Stimulated activated naive CD8-positive, alpha-beta T cell treated with anti-CD3 and anti-CD28 coated beads, Interleukin-15, Interleukin-2, amounts not matched to agents 100 U/mL and 50 U/mL, for 24 hours (primary cell): ENCODE data around the gene MRPL50.
"Not testable (repeated sequence)": the region's sequence is repeated elsewhere in the genome, so short reads cannot be mapped to it uniquely, and the experiment has no call there.

Source experiments
- ATAC-seq: fragments of 150-1000 bp; cut with Tn5 transposase; one replicate; pipeline ENCODE4 v1.10.0; 2021
- DNase-seq: peaks from one replicate; pipeline ENCODE4 v3.0.0; 2021

MRPL50 gene

DNA sequence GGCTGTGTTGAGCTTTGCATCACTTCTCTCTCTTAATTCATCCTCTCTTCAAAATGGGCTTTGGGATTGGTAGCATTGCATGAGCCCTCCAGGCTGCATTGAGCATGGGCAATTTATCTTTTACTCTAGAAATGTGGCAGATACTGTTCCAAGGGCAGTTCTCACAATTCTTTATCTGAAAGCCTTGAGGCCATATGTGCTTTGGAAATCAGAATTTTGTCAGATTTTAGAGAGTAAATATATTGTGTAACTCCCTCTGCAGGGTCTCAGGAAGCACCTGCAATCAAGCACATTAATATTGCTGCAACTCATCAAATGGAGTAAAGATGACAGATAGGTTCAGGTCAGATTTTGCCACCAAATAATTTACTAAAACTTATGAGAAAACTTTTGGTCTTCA is 19.6 kb upstream of the MRPL50 start:
- no peak for DNase-seq
- ATAC-seq = no peak

DNA sequence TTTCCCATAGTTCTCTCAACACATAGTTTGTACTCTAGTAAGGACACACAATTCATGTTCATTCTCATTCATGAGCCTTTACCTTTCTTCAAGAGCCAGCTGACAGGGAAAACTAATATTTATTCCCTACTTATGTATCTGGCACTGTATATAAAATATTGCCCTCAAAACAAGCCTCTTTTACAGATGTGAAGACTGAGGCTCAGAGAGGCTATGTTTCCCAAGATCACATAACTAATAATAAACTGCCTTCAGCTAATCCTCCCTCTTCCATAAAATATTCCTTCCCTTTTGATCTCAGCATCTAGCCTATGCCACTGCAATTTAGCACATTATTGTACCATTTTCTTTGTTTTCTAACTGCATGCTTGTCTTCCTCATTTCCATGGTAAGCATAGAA is 19.0 kb upstream of the MRPL50 start:
- no peak for ATAC-seq
- DNase-seq = no peak

- DNase-seq = no peak
- ATAC-seq = no peak
These were observed 17.2 kb upstream of the MRPL50 start for GRCh38 chr9:101415578-101415977.

GRCh38 chr9:101414839-101415238 is 16.4 kb upstream of the MRPL50 start:
- ATAC-seq (no peak), DNase-seq (no peak)

GRCh38 chr9:101409079-101409477 is 10.7 kb upstream of the MRPL50 start:
- ATAC-seq (no peak), DNase-seq (no peak)

- ATAC-seq = no peak
These were observed 10.1 kb upstream of the MRPL50 start for GRCh38 chr9:101408374-101409078.

DNA sequence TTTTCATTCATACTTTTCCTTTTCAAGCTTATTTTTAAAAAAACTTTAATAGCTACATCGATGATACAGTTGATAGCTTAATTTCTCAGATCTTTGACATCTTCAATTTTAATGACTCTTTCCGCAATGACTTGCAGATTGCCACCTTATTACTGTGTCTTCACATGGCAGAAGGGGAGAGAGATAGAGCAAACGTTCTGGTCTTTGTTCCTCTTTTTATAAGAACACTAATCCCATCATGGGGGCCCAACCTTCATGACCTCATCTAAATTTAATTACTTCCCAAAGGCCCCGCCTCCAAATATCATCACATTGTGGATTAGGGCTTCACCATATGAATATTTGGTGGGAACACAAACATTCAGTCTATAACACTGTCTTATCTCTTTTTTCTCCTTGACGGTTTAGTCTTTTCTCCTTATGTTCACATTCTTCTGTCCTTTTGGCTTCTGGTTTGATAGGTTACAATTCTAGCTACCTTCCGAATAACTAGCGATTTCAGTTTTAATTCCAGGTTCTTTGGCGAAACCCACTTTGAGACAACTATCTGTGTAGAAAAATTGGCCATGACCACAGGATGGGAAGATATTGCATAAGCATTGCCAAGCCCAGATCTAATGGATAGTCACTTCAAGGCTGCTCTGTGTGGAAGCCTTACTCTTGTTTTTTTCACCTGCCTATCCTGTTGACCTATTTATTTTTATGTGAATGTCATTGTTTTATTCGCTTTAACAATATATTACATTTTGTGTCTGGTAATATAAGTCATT is 5.3 kb upstream of the MRPL50 start:
- DNase-seq = no peak
- no peak for ATAC-seq

More at GRCh38 chr9:101408374-101409078, 10.1 kb upstream of the MRPL50 start:
- DNase-seq = no peak

GRCh38 chr9:101400120-101400519 is 1.7 kb upstream of the MRPL50 start:
- DNase-seq = no peak
- ATAC-seq = no peak

DNA sequence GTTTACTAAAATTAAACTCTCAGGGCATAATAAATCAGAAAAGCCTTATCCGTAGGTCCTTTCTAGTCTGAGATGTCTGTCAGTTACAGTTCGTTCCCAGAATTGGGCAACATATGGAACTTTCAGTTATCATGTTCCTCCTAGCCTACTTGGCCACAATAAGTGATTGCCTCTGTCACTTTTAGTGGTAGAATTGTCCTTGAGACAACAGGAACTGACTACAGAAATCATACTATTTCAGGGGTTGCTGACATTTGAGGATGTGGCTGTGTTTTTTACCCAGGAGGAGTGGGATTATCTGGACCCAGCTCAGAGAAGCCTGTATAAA is 1.2 kb upstream of the MRPL50 start:
- DNase-seq = no peak

DNA sequence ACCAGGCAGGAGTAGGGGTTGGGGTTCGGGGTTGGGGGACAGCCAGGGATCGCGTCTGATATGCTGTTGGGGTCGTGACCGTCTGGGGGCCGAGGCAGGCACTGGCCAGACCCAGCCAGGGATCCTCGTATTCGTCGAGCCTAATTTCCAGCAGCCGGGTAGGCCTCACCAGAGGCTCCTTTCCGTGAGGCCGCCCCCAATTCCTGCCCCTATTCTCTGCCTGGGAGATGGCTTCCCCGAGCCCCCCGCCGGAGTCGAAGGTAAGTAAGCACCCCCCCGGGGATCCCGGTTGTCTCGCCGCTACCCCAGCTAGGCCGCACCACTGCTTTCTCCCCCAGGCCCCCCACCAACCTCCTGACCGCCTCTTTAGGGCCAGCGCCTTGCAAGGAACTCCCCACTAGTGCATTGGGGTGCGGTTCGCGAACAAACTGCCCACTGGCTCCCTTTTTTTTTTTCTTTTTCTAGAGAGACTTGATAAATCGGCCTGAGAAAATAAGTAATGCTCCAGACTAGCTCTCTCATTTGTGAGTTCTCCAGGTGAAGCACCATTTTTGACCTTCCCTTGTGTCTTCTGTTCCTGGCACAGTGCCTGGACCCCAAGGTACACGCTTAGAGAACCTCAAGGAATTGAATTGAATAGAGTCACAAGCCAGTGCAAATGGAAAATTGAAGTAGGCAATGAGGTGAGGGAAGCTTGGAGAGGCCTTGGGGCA is 668 bp upstream of the MRPL50 start:
- DNase-seq (peak; percentile 20), ATAC-seq (peak; percentile 10)

More for the DNA sequence above, 1.2 kb upstream of the MRPL50 start:
- no peak for ATAC-seq

GRCh38 chr9:101397746-101398067 is 711 bp downstream of the MRPL50 start:
- ATAC-seq (no peak), DNase-seq (no peak)

DNA sequence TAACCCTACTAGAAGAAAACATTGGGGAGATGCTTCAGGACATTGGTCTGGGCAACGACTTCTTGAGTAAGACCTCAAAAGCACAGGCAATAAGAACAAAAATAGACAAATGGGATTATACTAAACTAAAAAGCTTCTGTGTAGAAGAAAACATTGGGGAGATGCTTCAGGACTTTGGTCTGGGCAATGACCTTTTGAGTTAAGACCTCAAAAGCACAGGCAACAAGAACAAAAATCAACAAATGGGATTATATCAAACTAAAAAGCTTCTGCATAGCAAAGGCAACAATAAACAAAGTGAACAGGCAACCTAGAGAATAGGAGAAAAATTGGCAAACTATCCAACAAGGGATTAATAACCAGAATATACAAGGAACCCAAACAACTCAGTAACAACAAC is 3.7 kb downstream of the MRPL50 start:
- no peak for DNase-seq
- ATAC-seq = no peak

DNA sequence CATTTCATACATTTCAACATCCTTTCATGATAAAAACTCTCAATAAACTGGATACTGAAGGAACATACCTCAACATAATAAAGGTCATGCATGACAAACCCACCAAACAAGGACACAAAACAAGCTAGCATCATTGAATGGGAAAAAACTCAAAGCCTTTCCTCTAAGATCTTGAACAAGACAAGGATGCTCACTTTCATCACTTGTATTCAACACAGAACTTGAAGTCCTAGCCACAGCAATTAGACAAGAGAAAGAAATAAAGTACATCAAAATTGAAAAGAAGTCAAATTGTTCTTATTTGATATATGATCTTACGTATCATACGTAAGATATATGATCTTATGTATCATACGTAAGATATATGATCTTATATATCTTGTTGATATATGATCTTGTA is 5.3 kb downstream of the MRPL50 start:
- ATAC-seq = no peak
- no peak for DNase-seq

DNA sequence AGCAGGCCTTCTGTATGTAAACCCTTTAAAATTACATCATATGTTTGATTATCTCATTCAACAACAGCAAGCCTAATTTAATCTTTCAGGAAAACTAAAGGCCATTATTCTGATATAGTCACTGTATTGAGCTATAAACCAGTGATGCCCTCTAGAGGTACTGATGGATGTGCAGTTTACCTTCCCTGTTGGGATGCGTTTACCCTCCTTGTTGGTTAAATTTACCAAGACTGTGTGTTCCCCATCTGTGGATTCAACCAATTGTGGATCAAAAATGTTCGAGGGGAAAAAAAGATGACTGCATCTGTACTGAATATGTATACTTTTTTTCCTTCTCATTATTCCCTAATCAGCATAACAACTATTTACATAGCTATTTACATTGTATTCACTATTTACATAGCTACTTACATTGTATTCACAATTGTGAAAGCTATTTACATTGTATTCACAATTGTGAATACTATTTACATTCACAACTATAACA is 9.9 kb downstream of the MRPL50 start:
- ATAC-seq = no peak
- DNase-seq = no peak

DNA sequence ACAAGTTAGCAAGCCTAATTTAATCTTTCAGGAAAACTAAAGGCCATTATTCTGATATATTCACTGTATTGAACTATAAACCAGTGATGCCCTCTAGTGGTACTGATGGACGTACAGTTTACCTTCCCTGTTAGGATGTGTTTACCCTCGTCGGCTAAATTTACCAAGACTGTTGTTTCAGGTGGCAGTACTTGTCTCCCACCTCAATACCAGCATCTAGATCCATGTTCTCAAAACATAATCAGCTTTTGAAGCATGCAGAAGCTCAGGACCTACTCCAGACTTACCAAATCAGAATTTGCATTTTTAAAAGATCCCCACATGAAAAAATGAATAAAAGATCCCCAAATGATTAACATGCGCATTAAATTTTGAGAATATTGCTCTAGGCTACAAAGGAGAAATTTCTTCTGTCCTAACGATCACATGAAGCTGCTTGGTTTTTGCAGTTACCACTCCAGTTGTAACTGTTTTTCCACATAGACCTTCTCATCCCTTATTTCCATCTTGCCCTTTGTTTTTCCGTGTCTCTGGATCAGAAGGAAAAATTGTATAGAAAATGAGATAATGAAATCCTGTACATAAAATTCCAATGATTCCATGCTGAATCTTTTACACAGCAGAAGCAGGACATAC is 10.4 kb downstream of the MRPL50 start:
- ATAC-seq (no peak), DNase-seq (no peak)

DNA sequence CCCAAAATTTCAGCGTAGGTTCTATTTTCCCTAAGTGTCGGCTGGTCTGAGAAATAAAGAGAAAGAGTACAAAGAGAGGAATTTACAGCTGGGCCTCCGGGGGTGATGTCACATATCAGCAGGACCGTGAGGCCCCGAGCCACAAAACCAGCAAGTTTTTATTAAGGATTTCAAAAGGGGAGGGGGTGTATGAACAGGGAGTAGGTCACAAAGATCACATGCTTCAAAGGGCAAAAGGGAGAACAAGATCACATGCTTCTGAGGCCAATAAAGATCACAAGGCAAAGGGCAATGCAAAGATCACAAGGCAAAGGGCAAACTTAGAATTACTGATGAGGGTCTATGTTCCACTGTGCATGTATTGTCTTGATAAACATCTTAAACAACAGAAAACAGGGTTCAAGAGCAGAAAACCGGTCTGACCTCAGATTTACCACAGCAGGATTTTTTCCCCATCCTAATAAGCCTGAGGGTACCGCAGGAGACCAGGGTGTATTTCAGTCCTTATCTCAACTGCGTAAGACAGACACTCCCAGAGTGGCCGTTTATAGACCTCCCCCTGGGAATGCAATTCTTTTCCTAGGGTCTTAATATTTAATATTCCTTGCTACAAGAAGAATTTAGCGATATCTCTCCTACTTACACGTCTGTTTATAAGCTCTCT is 13.4 kb downstream of the MRPL50 start, which contains the start of gene BAAT:
BAAT (minus strand) TSS at position 134 of the 664 bp plus-strand sequence. CDS start 13,602 bp downstream, outside the sequence.
- DNase-seq, ATAC-seq: not testable (repeated sequence)

- no peak for DNase-seq
- ATAC-seq = no peak
These were observed 15.1 kb downstream of the MRPL50 start for GRCh38 chr9:101383361-101383760.

GRCh38 chr9:101381833-101382342 is 16.5 kb downstream of the MRPL50 start:
- ATAC-seq = no peak
- DNase-seq = no peak

- DNase-seq (no peak), ATAC-seq (no peak)
These were observed 17.3 kb downstream of the MRPL50 start for GRCh38 chr9:101381118-101381517.

DNA sequence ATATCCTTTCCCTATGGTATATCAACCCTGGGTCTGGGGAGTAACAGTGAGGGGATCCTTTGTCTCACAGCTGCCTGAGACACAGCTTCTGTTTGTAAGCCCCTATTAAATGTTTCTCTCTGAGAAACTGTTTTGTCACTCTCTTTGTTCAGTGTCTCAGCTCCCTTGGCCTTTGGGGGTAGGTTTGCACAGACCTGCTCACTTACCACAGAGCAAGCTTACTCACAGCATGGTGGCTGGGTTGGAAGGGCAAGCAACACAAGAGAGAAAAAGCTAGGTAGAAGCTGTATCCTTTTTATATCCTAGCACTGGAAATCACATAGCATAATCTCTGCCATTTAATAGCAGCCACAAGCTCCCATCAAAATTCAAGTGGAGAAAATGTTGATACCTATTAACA is 18.1 kb downstream of the MRPL50 start:
- ATAC-seq (no peak), DNase-seq (no peak)

- ATAC-seq = no peak
- no peak for DNase-seq
These were observed 22.1 kb downstream of the MRPL50 start for GRCh38 chr9:101376111-101376848.
